ENCODE measurements around the gene ERC2. TPM values are rescaled to one million over a fixed set of nuclear protein-coding genes. Genes with fewer than 3 reads are reported as not detected.
"Not testable (repeated sequence)": the region's sequence is repeated elsewhere in the genome, so short reads cannot be mapped to it uniquely, and the experiment has no call there.

The ERC2 gene
- total RNA-seq, 1 donor from 2014 or later, result 1.1 TPM

DNA sequence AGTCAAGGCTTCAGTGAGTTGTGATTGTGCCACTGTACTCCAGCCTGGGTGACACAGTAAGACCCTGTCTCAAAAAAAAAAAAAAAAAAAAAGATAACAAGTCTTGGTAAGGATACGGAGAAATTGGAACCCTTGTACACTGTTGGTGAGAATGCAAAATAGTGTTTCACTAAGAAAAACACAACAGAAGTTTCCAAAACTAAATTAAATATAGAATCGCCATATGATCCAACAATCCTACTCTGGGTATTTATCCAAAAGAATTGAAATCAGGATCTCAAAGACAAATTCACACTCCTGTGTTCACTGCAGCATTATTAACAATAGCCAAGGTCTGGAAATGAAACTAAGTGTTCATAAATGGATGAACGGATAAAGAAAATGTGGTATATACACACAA, 149.4 kb downstream of the ERC2 start:
- DNase-seq (ENCODE audit: low spot score), result no peak

DNA sequence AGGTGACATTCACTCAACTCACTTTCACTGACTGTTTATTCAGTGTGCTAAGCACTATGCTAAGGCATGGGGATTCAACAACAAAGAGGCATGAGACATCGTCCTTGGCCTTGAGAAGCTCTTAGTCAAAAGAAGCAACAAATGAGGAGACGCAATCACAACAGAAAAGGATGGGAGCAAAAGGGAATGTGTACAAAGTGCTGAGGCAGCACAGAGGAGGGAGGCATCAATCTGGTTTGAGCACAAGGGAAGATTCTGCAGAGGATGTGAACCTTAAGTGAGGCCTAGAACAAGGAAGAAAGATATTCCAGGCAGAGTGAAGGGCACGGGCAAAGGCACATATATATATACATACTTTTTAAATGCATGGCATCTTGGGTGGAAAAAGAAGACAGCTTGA, 151.3 kb downstream of the ERC2 start:
- DNase-seq (ENCODE audit: low spot score), result no peak

DNA sequence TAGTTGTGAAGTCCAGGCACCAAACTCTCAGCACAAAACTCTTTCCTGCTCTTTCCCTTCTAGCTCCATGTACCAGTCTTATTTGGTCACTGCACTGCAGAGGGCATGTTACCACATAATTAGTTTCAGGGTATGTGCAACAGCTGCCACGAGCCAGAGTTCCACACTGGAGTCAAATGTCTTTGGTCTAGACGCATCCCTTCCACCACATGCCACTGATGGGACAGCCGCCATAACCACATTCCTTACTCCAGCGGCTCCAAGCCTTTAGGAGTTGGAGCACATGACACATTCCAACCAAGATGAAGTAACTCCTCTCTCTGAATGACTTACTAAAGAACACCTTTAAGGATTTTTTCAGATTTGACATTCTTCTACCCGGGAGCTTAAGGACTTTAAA, 153.4 kb downstream of the ERC2 start:
- DNase-seq (ENCODE audit: low spot score), result no peak

DNA sequence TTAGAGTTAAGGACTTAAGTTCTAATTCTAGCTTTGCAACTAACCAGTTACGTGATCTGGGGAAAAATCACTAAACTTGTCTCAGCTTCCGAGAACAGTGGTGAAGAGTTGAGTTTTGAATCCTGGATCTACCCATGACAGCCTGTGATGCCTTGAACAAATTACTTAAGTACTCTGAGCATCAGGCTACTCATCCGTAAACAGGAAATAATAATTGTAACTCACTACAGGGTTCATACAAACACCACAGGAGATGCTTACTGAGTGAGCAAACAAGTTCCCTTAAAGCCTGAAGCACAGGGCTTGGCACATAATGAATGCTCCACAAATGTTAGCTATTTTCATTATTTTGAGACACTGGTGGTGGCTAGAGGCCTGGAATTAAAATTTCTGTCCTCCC, 158.8 kb downstream of the ERC2 start:
- no peak for DNase-seq (ENCODE audit: low spot score)

DNA sequence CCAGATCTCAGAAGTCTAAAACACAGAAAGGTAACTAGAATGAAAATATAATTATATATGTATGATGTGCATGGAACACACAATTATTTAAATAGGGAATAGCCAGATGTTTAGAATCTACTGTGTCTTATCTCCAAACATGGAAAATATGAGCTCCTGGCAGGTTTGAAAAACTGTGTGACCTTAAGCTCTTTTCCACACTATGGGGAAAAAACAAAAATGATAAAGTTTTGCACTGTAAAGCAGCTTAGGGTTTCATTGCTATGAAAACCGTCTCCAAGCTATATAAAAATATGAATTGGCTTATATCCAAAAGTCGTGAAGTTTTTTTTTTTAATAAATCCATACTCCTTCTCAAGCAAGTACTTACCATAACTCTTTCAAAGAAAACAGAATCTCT, 159.8 kb downstream of the ERC2 start:
- DNase-seq (ENCODE audit: low spot score), result no peak

DNA sequence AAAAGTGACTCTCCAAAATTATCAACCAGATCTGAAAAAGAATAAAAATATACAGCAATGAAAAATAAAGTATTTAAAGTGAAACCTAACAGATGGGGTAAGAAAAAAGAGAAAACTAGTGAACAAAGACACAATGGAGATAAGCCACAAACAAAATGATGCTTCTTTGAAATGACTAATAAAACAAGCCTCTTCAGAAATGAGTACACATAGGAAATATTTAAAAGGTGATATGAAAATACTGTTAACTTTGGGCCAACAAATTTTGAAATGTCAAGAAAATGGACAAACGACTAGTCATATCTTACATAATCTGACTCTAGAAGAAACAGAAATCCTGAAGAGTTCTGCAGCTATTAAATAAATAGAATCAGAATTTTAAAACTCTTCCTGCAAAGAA, 164.2 kb downstream of the ERC2 start:
- DNase-seq (ENCODE audit: low spot score), result no peak

DNA sequence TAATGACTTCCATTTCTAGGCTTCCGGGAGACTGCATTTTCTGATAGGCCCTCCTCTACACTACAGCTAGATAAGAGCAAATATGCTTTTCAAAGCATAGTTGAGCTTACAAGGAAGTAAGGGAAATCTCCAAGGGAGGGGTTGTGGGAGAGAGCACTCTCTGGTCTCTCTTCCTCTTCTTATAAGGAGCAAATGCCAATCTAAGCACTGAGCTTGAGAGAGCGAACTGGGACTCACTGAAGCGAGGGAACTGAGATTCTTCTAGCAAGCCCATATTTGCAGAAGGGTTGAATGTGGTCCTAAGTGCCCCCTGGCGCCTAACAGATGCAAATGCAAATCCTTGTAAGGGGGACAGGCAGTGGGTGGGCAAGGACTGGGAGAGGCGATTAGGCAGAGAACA, 164.8 kb downstream of the ERC2 start:
- no peak for DNase-seq (ENCODE audit: low spot score)

DNA sequence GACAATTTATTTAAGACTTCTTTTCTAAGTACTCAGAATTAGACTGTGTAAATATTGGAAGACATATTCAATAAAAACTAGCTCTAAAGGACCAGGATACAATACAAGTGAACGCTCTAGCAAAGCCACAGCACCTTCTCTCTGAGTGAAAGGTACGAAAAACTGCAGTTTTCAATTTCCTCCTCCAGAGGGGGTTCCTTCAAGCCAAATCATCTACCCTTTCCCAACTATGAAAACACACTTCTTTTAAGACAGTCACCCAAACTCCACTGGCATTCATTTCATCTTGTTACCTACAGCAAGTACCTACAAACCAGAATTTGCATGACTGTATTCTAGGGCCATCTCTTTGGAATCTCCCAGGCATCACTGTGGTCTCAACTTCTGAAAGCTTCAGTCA, 165.8 kb downstream of the ERC2 start:
- no peak for DNase-seq (ENCODE audit: low spot score)

DNA sequence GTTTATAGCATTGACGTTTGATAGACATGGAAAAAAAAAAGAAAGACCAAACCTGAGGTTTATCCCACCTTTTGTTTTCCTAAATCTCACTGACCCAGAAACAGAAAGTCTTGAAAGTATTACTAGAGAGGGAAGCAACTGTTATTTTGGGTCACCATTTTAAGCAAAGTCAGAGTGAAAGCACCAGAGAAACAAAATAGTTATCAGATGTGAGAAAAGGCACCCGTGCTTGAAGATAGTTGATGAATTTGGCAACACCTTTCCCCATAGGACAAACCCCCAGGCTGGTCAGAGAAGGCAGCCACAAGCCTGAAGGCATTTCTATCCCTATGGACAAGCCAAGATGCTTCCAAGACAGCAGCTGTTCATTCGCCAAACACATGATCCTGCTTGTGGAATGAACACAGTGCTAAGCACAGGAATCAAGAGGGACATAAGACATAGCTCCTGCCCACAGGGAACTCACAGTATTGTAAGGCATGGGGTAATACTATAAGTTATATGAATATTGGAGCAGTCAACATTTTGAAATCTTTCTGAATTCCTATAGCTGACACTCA, 170.9 kb downstream of the ERC2 start:
- no peak for DNase-seq (ENCODE audit: low spot score)

DNA sequence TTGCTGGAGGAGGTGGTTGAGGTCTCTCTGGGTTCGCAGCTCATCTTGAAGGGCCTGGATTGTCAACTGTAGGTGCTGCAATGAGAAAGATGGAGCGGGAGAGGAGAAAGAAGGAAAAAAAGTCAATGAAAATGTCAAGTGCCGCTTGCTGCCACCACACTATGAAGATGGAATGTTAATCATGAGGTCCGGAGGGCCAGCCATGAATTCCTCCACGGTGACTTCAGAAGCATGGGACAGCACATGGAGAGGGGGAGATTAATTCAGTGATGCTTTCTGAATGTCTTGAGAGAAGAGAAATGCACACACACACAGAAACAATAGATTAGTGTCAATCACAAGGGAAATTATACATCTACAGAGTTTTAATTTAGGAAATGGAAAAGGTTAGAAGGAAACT, 171.9 kb downstream of the ERC2 start:
- DNase-seq (ENCODE audit: low spot score), result no peak

DNA sequence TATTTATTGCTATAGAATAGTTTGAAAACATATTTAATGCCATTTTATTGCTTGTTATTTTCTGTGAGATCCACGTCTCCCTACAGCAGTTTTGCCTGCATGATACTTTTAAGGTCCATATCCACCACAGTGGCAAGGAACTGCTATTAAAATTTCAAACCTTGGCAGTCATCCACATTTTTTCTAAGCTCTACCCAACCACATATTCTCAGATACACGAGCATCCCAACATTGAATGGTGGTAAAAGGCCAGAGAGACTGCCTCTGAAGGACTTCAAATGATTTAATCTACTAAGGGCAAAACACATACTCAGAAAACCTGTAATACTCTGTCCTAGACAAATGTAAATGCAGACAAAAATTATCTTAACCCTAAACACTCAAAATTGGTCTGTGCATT, 173.1 kb downstream of the ERC2 start:
- DNase-seq (ENCODE audit: low spot score), result no peak

DNA sequence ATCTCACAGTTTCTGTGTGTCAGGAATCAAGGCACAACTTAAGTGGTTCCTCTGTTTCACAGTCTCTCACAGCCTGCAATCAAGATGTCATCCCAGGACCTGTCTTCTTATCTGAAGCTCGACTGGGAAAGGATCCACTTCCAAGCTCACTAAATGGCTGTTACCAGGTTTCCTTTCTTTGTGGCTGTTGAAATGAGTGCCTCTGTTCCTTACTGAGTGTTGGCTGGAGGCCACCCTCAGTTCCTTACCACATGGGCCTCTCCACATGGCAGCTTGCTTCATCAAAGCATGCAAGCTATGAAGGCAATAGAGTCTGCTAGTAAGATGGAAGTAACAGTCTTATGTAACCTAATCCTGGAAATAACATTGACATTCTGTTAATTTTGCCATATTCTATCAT, 174.0 kb downstream of the ERC2 start:
- no peak for DNase-seq (ENCODE audit: low spot score)

DNA sequence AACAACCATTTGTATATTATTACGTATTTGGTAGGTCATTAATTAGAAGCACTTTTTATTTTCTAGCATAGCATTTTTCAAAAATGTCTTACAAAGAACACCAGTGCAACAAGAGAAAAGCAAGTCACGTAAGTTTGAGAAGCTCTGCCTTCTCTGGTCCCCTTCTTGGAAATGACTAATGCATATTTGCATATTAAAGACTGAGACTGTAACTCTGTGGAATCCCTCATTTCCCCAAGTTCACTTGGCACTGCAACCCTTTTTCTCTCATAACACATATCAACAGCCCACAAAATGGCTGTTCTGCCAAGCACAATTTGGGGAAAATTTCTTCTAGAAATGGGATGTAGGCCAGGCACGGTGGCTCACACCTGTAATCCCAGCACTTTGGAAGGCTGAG, 176.3 kb downstream of the ERC2 start:
- DNase-seq (ENCODE audit: low spot score), result no peak

DNA sequence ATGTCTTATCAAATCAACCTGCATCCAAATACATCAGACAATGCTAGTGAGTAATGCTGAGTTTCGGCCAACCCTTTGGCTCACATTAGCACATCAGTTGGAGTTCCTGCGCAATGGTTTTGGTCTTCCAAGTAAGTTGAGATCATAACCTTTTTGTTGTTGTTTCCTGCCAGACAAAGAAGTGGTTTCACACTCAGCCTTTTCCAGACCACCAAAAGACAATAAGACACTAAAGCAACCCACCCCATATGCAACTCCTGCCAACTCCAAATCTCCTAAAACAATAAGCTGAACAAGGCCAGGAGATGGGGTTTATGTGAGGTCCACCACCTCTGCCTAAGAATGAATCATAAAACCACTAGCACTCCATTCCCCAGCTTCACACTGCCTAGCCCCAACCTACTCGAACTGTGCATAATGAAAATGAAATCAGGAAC, 177.0 kb downstream of the ERC2 start:
- no peak for DNase-seq (ENCODE audit: low spot score)

DNA sequence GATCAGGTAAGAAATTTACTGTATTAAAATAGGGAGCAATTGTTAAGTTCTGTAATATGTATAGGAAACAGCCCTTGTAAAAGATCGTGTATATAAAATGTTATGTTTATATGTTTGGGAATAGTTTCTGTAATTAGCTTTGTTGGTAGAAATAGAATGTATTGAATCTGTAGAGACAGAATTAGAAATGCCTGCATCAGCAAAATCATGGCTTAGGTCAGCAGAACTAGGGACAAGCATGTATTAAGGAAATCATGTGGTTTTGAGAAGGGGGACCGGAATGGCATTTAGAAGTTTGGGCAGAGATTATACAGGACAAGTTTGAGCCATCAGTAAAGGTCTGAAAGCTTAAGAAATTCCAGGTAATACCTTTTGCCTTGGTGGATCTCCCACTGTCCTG, 177.9 kb downstream of the ERC2 start:
- no peak for DNase-seq (ENCODE audit: low spot score)

DNA sequence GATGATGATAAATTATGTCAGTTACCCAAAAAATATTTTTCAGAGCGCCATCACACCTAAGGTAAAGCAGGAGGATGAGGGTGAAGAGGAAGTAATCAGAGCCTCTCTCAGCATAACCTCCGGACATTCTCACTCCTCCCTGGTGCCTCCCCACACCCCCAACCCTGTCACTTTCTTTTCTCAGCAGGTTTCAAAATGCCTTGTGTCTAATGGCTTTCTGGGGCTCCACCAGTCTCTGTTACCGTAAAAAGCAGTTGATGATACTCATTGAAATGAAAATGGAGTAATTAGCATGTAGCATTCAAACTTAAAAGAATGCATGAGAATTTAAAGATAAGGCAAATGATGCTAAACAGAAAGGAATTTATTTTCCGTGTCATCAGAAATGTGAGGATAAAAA, 180.0 kb downstream of the ERC2 start:
- DNase-seq (ENCODE audit: low spot score), result no peak

DNA sequence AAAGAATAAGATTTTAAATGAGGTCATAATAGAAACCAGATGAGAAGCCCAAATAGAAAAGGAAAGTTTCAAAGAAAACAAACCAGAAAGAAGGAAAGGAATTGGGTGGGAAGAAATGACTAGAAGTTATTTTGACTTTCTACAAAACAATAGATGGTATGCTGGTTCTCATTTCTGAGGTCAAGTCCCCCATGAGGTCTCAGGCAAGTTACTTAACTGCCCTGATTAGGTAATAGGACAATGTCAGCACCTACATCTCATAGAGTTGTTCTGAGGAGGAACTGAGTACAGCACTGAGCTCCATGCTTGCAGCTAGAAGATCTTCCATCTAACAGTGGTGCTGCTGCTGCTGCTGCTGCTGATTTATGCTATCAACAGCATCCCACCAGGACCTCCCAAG, 185.9 kb downstream of the ERC2 start:
- DNase-seq (ENCODE audit: low spot score), result no peak

DNA sequence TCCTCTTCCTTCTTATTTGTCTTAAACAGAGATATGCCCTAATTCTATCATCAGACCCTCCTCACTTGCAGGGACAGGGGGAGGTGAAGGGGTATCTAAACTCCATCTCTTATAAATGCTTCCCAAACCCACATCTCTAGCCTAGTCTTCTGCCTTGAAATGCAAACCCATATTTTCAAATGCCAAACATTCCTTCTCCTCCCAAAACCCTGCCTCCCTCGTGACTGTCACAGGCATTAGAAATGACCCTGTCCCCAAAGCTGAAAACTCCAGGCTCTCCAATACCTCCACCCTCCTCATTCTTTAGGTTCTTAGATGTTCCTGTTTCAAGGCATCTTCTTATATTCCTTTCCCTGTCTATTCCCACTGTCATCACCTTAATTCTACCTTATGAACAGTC, 191.0 kb downstream of the ERC2 start:
- no peak for DNase-seq (ENCODE audit: low spot score)

DNA sequence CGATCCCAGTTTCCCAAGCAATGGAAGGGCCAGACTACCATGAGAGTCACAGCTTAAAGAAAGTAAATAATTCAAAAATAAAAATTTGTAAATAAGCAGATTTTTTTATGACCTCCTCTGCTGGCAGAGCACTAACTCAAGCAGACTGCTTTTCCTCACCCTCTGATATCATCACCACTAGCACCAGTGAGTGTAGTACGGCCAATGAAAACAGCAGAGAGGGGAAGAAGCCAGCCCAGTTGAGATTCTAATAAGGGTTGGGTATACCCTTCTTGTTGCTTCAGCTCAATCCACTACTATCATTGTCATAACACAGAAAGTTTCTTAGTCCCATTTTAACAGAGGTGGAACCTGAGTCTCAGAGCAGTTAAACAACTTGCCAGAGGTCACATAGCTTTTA, 193.1 kb downstream of the ERC2 start:
- DNase-seq (ENCODE audit: low spot score), result no peak

DNA sequence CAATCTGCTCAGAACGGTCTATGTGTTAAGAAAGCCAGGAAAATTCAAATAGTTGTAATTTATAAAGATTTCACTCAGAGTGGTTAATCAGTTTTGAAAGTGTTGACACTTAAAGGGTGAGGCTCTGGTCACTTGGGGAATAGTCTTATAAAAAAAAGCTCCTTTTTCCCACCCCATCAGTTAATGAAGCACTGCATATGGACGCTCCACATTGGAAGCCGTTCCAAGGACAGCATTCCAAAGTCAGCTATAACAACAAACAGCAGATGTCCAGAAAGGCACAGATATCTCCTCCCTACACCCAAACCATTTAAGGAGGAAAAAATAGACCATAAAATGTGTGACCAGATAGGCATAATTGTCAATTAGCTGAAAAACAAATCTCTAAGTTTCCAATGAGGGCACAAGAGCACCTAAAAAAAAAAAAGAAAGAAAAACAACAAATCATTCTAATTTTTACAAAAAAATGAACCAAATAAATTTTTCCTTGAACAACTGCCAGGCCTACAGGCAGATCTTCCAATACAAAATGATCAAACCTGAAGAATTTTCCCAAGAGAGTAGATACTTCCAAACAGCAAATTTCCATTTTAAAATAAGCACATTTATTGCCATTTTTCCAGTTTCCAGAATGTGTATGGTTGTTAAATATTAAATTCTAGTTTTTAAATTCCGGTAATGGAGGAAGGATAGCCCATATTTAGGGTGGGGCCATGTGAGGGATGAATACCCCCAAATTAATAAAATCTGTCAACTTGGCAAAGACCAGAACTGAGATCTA, 198.3 kb downstream of the ERC2 start:
- no peak for DNase-seq (ENCODE audit: low spot score)

DNA sequence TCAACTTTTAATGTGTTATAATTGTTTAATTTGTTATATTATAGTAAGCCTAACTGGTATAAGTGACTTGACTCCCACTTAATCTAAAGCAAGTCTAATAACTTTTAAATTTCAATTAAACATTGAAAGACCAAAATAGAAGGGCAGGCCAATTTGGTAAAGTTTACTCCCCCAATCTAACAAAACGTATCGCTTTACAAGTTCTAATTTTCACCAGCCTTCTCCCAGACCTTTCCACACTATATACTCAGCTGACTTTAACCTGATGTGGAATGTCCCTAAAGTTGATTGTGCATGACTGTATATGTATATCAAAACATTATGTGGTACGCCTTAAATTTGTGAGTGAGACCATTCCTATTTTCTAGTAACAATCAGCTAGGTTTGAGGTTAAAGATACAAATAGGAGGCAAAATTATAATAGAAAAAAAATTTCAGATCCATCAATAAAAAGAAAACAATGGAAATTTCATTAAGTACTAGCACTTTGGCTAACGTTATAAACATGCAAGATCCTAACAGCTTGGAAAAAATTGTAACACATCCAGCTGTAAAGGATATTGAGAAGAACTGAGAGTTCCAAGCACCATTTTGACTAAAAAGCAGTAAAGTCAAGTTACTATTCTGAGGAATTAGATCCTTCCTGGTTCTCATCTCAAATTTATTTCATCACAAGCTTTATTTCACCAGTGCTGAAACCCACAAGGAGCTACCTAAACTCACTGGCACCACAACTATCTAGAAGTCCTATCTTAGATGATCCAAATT, 199.5 kb downstream of the ERC2 start:
- no peak for DNase-seq (ENCODE audit: low spot score)

DNA sequence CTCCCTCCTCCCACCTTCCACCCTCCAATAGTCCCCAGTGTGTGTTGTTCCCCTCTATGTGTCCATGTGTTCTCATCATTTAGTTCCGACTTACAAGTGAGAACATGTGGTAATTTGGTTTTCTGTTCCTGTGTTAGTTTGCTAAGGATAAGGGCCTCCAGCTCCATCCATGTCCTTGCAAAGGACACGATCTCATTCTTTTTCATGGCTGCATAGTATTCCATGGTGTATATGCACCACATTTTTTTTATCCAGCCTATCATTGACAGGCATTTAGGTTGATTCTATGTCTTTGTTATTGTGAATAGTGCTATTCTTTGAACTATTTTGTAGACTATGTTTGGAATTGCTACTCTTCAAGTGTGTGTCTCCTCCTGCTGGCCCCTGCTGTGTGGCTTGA, 206.4 kb downstream of the ERC2 start:
- DNase-seq (ENCODE audit: low spot score), result not testable (repeated sequence)

DNA sequence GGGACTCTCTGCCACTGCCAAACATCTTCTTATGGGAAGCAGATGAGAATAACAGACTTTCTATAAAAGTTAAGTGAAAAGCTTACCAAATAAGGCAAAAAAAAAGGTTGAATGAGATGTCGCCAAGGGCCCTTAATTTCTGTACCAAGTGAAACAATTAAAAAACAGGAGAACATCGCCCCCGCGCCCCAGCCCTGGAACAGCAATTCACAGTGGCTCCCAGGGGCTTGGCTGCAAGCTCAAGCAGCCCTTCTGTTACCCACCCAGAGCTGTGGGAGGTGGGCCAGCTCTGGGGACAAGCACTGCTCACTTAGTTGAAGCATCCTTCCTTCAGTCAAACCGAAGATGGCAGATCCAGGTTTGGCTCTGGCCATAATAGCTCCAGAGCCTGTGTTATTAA, 208.0 kb downstream of the ERC2 start:
- no peak for DNase-seq (ENCODE audit: low spot score)
